Measurements from ENCODE around the gene TMX1.

The TMX1 gene

GRCh38 chr14:51289169-51289568 is 49.1 kb downstream of the TMX1 start:
- ChIA-PET CTCF (interaction anchor here (0.9 kb wide), 1 partner anchor 490 kb away, joined by 3 read pairs; no protein-coding TSS in a partner anchor), POLR2A (ENCODE audit: low non-redundant PET) (no interaction called here)
- no peak overlapping the region for H3K27ac ChIP-seq
- no peak for TF ChIP-seq CTCF (conservative IDR thresholded peaks at IDR 0.05; ENCODE audit: low read depth)
- DNase-seq (ENCODE audit: low spot score) = no peak

GRCh38 chr14:51290132-51290531 is 50.1 kb downstream of the TMX1 start:
- no peak overlapping the region for H3K27ac ChIP-seq
- no peak for DNase-seq (ENCODE audit: low spot score)
- TF ChIP-seq CTCF (conservative IDR thresholded peaks at IDR 0.05; ENCODE audit: low read depth) = no peak
- ChIA-PET CTCF (interaction anchor here (0.6 to 1.0 kb wide), 3 partner anchors 45 to 489 kb away, joined by 3 to 5 read pairs (median 3); no protein-coding TSS in a partner anchor), POLR2A (ENCODE audit: low non-redundant PET) (no interaction called here)

- TF ChIP-seq CTCF (conservative IDR thresholded peaks at IDR 0.05; ENCODE audit: low read depth) = no peak
- POLR2A ChIA-PET (ENCODE audit: low non-redundant PET) = no interaction called here
- H3K27ac ChIP-seq = no peak overlapping the region
- CTCF ChIA-PET = interaction anchor here (0.5 to 1.0 kb wide), 2 partner anchors 9 to 485 kb away, joined by 3 to 6 read pairs; no protein-coding TSS in a partner anchor
- no peak for DNase-seq (ENCODE audit: low spot score)
Measured at GRCh38 chr14:51291016-51291415, 51.0 kb downstream of the TMX1 start.

- H3K27ac ChIP-seq = no peak overlapping the region
- no peak for TF ChIP-seq CTCF (conservative IDR thresholded peaks at IDR 0.05; ENCODE audit: low read depth)
- POLR2A ChIA-PET (ENCODE audit: low non-redundant PET) = no interaction called here
- CTCF ChIA-PET = interaction anchor here (0.9 kb wide), 1 partner anchor 10 kb away, joined by 3 read pairs; no protein-coding TSS in a partner anchor
- DNase-seq (ENCODE audit: low spot score) = no peak
Measured at GRCh38 chr14:51293149-51293911, 53.3 kb downstream of the TMX1 start.

- no peak for TF ChIP-seq CTCF (conservative IDR thresholded peaks at IDR 0.05; ENCODE audit: low read depth)
- POLR2A ChIA-PET (ENCODE audit: low non-redundant PET) = no interaction called here
- no peak overlapping the region for H3K27ac ChIP-seq
- no peak for DNase-seq (ENCODE audit: low spot score)
- CTCF ChIA-PET = no interaction called here
Measured at GRCh38 chr14:51293912-51294389, 53.9 kb downstream of the TMX1 start.

GRCh38 chr14:51294951-51295525 is 55.0 kb downstream of the TMX1 start:
- H3K27ac ChIP-seq = no peak overlapping the region
- TF ChIP-seq CTCF (conservative IDR thresholded peaks at IDR 0.05; ENCODE audit: low read depth) = no peak
- POLR2A ChIA-PET (ENCODE audit: low non-redundant PET) = no interaction called here
- DNase-seq (ENCODE audit: low spot score) = no peak
- CTCF ChIA-PET = no interaction called here
